IPS-15b (cell line): ENCODE results near the gene SERPINA9.
"Not testable (repeated sequence)": the region's sequence is repeated elsewhere in the genome, so short reads cannot be mapped to it uniquely, and the experiment has no call there.

Source experiments
- H3K27me3 ChIP-seq: one replicate; pipeline ENCODE4 v1.6.1; 2013; ENCODE audit warnings: low read length; ENCODE audit not compliant: control insufficient read depth, insufficient read depth
- H3K36me3 ChIP-seq: one replicate; pipeline ENCODE4 v1.6.1; 2013; ENCODE audit warnings: low read length; ENCODE audit not compliant: control insufficient read depth, insufficient read depth
- H3K4me1 ChIP-seq: one replicate; pipeline ENCODE4 v1.6.1; 2013; ENCODE audit warnings: mild to moderate bottlenecking, low read length; ENCODE audit not compliant: control insufficient read depth, insufficient read depth
- H3K4me3 ChIP-seq: one replicate; pipeline ENCODE4 v1.5.1; 2013; ENCODE audit warnings: low read depth, low read length
- H3K9ac ChIP-seq: one replicate; pipeline ENCODE4 v1.6.1; 2013; ENCODE audit warnings: low read depth, mild to moderate bottlenecking, low read length
- H3K9me3 ChIP-seq: one replicate; pipeline ENCODE4 v1.6.1; 2013; ENCODE audit warnings: mild to moderate bottlenecking, low read length; ENCODE audit not compliant: control insufficient read depth, insufficient read depth

SERPINA9 gene

DNA sequence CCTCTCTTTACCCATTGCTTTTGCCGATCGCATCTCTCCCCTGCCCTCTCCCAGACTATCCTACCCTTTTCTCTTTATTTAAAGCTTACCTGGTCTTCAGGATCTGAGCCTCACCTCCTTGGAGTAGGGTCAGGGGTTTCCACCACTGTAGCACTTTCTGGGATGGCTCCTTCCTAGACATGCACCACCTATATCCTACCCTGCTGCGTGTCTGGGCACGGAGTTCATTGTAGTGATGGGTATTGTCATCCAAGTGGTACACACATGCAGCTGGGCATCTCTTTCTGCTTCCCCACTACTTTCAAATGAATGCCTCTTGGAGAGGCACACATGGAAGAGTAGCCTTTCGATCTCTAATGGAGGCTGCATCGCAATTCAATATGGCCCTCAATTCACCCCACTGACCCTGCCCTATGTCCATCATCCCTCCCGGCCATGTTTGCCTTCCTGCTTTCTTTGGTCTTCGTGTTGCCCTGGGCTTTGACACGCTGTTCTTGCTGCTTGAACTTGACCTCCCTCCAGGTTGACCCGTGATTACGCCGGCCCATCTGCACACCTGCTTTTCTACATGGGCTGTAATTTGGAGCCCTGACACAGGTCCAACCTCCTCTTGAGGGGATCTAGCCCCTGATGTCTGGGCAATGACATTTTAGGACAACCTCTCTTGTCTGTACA lies 34.3 kb downstream of the SERPINA9 start:
- H3K9me3 ChIP-seq, result no peaks in the 10 kb centered on the region
- H3K36me3 ChIP-seq, result no peaks in the 10 kb centered on the region
- no peaks in the 10 kb centered on the region for H3K4me1 ChIP-seq
- H3K27me3 ChIP-seq, result no peaks in the 10 kb centered on the region
- no peak overlapping the region for H3K4me3 ChIP-seq
- H3K9ac ChIP-seq, result no peak overlapping the region

DNA sequence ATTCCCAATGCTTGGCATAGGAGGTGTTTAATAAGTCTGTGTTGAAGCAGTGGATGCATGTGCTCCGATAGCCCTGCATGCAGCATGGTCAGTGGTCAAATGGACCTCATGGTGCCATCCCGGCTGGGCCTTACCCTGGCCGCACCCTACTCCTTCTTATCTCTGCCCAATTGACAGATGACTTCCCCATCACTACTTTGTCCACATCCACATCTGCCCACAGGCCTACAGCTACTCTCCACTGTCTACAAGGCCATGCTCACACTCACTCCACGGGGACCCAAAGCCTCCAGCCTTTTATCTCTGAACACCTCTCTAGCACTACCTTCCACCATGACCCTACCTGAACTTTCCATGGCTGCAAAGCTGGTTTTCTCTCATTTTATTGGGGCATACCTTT lies 34.9 kb downstream of the SERPINA9 start:
- H3K4me3 ChIP-seq, result no peak overlapping the region
- H3K9ac ChIP-seq, result no peak overlapping the region
- no peaks in the 10 kb centered on the region for H3K27me3 ChIP-seq
- no peaks in the 10 kb centered on the region for H3K4me1 ChIP-seq
- no peaks in the 10 kb centered on the region for H3K36me3 ChIP-seq
- no peaks in the 10 kb centered on the region for H3K9me3 ChIP-seq

DNA sequence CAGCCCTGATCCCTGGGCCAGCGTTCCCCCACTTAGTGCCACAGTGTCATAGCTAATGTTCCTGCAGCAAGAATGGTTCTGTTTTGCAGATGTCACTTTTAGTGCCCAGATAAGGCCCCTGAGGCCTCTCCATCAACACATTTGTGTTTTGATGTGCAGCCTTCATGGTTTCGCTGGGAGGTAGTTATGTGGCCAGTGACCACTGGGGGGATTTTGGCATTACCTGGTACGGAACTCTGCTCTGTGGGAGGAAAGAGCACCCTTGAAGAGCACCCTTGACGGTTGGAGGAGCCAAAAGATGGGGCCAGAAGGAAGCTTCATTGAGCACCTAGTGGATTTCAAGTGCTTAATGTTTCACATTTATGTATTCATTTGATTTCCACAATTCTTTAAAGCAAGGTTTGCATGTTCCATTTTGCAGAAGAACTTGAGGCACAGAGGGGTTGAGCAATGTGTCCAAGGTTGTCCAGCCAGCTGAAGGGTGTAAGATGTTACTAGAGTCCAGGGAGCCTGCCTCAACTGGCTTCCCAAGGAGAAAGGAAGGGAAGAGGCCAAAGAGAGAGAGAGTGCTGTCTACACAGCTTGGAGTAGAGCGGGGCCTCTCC lies 36.4 kb downstream of the SERPINA9 start:
- Histone ChIP-seq H3K4me3 (no peak overlapping the region), H3K36me3 (no peaks in the 10 kb centered on the region), H3K27me3 (no peaks in the 10 kb centered on the region)

DNA sequence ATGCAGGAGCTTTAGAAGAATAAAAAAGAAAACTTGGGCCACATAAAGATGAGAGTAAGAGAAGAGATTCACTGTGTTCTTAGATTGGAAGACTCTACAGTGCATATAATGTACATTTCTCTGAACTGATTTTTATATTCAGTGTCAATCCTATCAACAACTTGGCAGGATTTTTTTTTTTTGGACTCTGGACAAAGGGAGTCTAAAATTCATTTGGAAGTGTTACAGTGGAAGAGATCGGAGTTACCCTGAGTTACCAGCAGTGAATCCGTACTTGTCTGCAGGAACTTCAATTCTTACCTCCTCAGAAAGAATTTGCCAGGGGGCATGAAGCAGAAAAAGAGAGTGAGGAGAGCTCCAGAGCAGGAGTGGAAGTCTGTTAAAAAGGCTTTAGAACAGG lies 47.4 kb downstream of the SERPINA9 start:
- Histone ChIP-seq H3K4me3 (no peak overlapping the region), H3K36me3 (no peaks in the 10 kb centered on the region), H3K9me3 (no peaks in the 10 kb centered on the region), H3K4me1 (no peaks in the 10 kb centered on the region), H3K27me3 (no peaks in the 10 kb centered on the region), H3K9ac (no peak overlapping the region)

More for the DNA sequence above, 36.4 kb downstream of the SERPINA9 start:
- H3K9ac ChIP-seq, result no peak overlapping the region
- H3K9me3 ChIP-seq, result no peaks in the 10 kb centered on the region
- no peaks in the 10 kb centered on the region for H3K4me1 ChIP-seq

DNA sequence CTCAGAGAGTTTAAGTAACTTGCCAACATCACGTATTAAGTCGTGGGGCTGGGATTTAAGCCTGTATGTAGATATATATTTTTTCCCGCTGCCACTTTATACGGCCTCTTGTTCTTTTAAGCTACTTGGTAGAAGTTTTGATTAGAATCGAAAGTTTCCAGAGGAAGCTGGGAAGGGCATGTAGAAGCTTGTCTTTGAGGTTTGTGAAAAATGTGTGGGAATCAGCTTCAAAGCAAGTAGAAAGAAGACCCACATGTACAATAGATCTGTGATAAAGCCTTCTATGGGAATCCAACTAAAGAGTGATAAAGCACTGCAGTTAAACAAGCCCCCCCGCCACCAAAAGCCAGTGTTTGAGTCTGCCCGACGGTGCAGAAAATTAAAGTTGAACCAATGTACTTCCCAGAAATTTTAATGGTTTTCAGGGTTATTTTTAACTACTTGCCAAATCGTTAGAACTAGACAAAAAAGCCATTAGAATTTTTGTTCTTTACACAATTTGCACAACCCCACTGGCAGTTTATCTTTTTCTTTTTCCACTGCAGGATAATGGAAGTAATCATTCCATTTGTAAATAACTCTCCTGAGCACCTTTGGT lies 48.9 kb downstream of the SERPINA9 start:
- Histone ChIP-seq H3K36me3 (no peaks in the 10 kb centered on the region), H3K9ac (no peak overlapping the region), H3K27me3 (no peaks in the 10 kb centered on the region), H3K4me1 (no peaks in the 10 kb centered on the region), H3K9me3 (no peaks in the 10 kb centered on the region), H3K4me3 (no peak overlapping the region)

DNA sequence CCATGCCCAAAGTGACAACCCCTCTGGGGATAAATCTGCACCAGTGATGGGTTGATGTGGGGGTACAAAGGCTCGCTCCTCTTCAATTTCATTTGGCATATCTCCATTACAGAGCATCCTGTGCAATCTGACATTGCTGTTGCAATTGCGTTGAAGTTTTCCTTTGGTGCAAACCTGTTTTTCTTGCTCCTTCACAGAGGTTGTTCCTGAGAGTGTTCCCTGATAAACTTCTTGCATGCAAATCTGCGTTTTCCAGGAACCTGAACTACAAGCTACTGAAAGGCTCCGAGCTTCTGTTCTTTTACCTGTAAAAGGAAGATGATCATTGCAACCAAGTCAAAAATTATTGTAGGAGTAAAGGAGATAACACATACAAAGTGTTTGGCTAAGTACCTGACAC lies 49.5 kb downstream of the SERPINA9 start:
- no peaks in the 10 kb centered on the region for H3K4me1 ChIP-seq
- no peaks in the 10 kb centered on the region for H3K27me3 ChIP-seq

DNA sequence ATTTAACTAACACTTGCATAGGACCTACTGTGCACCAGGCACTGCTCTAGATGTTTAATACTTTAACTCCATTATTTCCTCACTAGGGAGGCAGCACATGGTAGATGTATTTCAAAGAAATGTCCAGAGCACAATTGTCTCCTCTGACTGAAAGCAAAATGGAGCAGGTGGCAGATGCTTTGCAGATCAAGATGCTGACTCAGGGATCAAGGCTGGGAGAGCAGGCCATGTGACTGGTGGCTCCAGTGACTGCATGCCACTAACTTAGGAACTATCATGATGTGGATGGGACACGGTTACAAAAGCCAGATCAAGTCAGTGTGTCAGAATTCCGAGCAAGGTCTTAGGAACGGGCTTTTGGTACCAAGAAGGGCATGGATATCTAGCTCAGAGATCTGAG lies 51.6 kb downstream of the SERPINA9 start:
- no peak overlapping the region for H3K4me3 ChIP-seq
- H3K27me3 ChIP-seq, result no peaks in the 10 kb centered on the region
- no peaks in the 10 kb centered on the region for H3K4me1 ChIP-seq
- no peak overlapping the region for H3K9ac ChIP-seq
- H3K9me3 ChIP-seq, result no peaks in the 10 kb centered on the region
- no peaks in the 10 kb centered on the region for H3K36me3 ChIP-seq

More for the DNA sequence above, 49.5 kb downstream of the SERPINA9 start:
- Histone ChIP-seq H3K4me3 (no peak overlapping the region), H3K9me3 (no peaks in the 10 kb centered on the region), H3K9ac (no peak overlapping the region), H3K36me3 (no peaks in the 10 kb centered on the region)

DNA sequence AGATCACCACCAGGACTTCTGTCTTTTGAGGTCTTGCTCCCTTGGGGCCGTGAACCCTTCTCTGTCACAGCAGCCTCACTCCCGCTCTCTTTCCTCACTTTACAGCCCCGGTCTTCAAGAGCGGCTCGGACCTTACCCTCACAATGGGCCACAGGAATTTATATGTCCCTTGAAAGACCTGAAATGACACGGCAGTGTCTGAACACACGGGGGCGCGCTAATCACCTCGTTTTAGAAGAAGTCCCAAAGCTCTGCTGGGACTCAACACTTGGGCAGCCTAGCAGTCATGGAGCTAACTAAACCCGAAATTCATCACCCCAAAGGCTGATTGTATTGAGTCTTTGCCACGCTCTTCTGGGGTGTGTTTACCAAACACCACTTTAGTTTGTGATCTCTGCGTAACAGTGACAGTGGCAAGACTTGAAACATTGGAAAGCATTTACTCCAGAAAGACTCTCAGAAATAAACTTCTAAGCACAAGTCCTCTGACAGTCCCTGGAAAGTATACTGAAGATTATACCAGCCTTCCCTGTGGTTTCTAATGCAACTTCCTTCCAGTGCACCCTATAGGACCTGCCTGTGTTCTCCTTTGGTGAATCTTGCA lies 52.4 kb downstream of the SERPINA9 start:
- H3K4me1 ChIP-seq, result no peaks in the 10 kb centered on the region
- H3K4me3 ChIP-seq, result no peak overlapping the region
- H3K27me3 ChIP-seq, result no peaks in the 10 kb centered on the region
- no peaks in the 10 kb centered on the region for H3K9me3 ChIP-seq
- H3K9ac ChIP-seq, result no peak overlapping the region
- no peaks in the 10 kb centered on the region for H3K36me3 ChIP-seq

DNA sequence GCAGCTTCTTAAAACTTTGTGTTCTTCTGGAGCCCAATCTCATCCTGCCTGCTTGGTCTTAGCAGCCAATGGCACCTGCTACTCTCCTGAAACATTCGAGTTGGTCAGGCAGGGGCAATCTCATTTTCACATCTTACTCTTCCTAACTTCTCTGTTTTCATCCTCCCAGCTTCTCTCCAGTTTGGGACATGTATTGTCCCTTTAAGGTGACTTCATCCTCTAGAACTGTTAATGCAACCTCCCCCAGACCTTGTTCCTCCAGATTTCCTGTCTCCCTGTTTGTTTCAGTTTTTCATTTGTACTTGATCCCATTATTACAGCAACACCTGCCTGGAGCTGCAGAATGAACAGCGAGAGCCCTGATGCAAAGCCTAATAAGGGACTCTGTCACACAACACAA lies 54.7 kb downstream of the SERPINA9 start:
- Histone ChIP-seq H3K36me3 (no peaks in the 10 kb centered on the region), H3K9ac (no peak overlapping the region), H3K4me1 (no peaks in the 10 kb centered on the region), H3K9me3 (no peaks in the 10 kb centered on the region), H3K27me3 (no peaks in the 10 kb centered on the region), H3K4me3 (no peak overlapping the region)

DNA sequence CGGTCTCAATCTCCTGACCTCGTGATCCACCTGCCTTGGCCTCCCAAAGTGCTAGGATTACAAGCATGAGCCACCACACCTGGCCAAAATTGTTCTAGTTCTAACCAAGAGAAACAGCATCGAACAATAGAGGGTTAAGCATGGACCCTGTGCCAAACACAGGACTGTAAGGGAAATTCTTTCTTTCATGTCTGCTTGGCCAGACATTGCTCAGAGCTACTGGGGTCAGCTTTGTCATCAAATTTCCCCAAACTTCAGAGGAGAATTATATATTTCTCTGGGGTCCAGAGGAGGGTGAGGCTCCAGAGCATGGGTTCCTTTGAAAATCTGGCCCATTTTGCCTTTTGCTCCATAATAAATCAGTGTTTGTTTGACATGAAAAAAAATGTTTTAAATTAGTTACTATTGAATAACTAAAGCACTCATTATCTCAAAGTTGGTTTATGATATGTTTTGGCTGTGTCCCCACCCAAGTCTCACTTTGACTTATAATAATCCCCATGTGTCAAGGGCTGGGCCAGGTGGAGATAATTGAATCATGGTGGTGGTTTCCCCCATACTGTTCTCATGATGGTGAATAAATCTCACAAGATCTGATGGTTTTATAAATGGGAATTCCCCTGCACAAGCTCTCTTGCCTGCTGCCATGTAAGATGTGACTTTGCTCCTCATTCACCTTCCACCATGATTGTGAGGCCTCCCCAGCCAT lies 58.3 kb downstream of the SERPINA9 start:
- H3K9ac ChIP-seq, H3K27me3 ChIP-seq, H3K36me3 ChIP-seq, H3K4me3 ChIP-seq, H3K4me1 ChIP-seq, H3K9me3 ChIP-seq: not testable (repeated sequence)
